ENCODE data around the gene TUBGCP6. TPM values are rescaled to one million over a fixed set of nuclear protein-coding genes. Genes with fewer than 3 reads are reported as not detected.

Gene TUBGCP6
- total RNA-seq, 4 donors from 2014 or later, result 43.8 to 110 (median 73.1) TPM

DNA sequence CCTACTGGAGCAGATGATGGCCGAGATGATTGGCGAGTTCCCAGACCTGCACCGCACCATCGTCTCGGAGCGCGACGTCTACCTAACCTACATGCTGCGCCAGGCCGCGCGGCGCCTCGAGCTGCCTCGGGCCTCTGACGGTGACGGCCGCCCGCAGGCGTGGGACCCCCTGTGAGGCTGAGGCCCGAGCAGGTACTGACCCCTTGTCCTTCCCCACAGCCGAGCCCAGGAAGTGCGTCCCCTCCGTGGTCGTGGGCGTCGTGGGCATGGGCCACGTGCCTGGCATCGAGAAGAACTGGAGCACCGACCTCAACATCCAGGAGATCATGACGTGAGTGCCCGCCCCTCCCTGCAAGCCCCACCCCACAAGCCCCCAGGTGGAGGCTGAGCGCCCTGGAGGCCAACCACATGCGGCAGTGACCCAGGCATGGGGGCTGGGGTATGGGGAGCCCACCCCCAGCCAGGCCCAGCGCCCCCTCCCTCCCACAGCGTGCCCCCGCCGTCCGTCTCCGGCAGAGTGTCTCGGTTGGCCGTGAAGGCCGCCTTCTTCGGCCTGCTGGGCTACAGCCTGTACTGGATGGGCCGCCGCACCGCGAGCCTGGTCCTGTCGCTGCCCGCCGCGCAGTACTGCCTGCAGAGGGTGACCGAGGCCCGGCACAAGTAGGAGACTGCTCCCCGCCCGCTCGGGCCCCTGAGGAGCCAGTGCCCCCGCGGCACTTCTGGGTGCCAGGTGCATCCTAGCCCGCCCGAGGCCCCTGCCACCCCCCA lies 46.8 kb downstream of the TUBGCP6 start:
- Histone ChIP-seq H3K4me1 (peaks cover 16 to 22% (median 20%) of the 10 kb centered on the region in 4 donors), H3K9me3 (no peaks in the 10 kb centered on the region), H3K36me3 (peaks cover 0 to 6% (median 2%) of the 10 kb centered on the region in 4 donors), H3K4me3 (no peak overlapping the region), H3K27me3 (no peaks in the 10 kb centered on the region), H3K27ac (no peak overlapping the region)
- in situ Hi-C loops (cut with MboI; ENCODE audit: low pct_ligation_motif_present in 1 of 4, low pct_unique_long_range_greater_than_20kb in 1 of 4, low sequenced_read_pairs in 3 of 4) (no loop called here), intact Hi-C loops (cut with DNase I; ENCODE audit: low total_unique reads) (no loop called here)
- 94% methylated on average over 38 of the region's 61 CpGs; no CpG with 5 or more reads in 1 of the 2 donors for WGBS, 2 donors (ENCODE audit: low coverage in 1 of 2)
- TF ChIP-seq POLR2A (IDR thresholded peaks at IDR 0.05) (no peak), POLR2AphosphoS5 (IDR thresholded peaks at IDR 0.05) (no peak), EP300 (IDR thresholded peaks at IDR 0.05; ENCODE audit: low read depth) (no peak)
- TF ChIP-seq, protein P1, sequence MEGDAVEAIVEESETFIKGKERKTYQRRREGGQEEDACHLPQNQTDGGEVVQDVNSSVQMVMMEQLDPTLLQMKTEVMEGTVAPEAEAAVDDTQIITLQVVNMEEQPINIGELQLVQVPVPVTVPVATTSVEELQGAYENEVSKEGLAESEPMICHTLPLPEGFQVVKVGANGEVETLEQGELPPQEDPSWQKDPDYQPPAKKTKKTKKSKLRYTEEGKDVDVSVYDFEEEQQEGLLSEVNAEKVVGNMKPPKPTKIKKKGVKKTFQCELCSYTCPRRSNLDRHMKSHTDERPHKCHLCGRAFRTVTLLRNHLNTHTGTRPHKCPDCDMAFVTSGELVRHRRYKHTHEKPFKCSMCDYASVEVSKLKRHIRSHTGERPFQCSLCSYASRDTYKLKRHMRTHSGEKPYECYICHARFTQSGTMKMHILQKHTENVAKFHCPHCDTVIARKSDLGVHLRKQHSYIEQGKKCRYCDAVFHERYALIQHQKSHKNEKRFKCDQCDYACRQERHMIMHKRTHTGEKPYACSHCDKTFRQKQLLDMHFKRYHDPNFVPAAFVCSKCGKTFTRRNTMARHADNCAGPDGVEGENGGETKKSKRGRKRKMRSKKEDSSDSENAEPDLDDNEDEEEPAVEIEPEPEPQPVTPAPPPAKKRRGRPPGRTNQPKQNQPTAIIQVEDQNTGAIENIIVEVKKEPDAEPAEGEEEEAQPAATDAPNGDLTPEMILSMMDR (IDR thresholded peaks at IDR 0.05), result no peak
- DNase-seq, result no peak

DNA sequence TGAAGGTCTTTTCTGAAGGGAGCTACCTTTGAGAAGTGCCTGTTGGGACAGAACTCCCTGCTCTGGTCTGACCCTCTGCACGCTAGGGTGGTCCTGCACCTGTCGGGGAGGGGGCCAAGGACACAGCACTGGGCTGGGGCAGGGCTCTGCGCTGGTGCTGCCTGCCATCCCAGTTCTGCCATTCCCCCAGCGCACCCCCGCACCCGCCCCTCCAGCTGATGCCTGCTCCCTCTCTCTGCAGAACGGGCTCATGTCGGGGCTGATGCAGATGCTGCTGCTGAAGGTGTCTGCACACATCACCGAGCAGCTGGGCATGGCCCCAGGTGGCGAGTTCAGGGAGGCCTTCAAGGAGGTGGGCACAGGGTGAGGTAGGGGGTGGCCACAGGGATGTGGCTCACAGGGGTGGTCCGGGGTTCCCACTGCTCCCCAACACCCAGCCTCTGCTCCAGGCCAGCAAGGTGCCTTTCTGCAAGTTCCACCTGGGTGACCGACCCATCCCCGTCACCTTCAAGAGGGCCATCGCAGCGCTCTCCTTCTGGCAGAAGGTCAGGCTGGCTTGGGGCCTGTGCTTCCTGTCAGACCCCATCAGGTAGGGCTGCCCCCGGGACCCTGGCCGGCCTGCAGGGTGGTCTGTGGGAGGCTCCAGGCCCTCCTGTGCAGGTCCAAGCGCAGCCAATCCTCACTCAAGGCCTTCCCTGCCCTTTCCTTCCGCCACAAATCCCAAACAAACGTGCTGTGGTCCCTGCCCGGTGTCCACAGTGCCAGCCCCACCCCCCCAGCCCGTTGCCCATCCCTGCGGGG lies 47.6 kb downstream of the TUBGCP6 start:
- H3K4me1 ChIP-seq, result peaks cover 13 to 25% (median 22%) of the 10 kb centered on the region in 4 donors
- no peaks in the 10 kb centered on the region for H3K27me3 ChIP-seq
- no peaks in the 10 kb centered on the region for H3K9me3 ChIP-seq
- 92% methylated on average over 14 of the region's 23 CpGs; no CpG with 5 or more reads in 1 of the 2 donors for WGBS, 2 donors (ENCODE audit: low coverage in 1 of 2)
- intact Hi-C loops (cut with DNase I; ENCODE audit: low total_unique reads), result no loop called here
- no peak overlapping the region for H3K27ac ChIP-seq
- peaks cover 0 to 6% (median 2%) of the 10 kb centered on the region in 4 donors for H3K36me3 ChIP-seq
- TF ChIP-seq POLR2AphosphoS5 (IDR thresholded peaks at IDR 0.05) (no peak), POLR2A (IDR thresholded peaks at IDR 0.05) (no peak), EP300 (IDR thresholded peaks at IDR 0.05; ENCODE audit: low read depth) (no peak)
- TF ChIP-seq, protein P1 (IDR thresholded peaks at IDR 0.05), result no peak
- in situ Hi-C loops (cut with MboI; ENCODE audit: low pct_ligation_motif_present in 1 of 4, low pct_unique_long_range_greater_than_20kb in 1 of 4, low sequenced_read_pairs in 3 of 4), result no loop called here
- H3K4me3 ChIP-seq, result no peak overlapping the region
- DNase-seq, result no peak

DNA sequence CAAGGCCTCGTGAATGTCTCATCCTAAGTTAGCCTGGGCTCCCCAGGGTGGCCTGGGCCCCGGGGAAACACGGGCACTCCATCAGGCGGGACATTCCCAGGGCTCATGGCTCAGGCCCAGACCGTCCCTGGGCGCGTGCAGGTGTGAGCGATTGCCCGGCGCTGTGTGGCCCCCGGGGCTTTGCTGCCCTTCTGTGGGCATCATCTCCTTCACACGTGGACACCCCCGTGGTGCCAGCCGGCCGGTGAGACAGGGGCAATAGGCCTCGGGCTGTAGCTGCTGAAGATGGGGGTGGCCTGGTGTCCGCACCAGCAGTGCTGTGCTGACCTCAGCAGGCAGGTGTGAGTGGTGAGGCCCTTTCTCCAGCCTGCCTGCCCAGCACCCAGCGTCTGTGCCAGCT lies 48.6 kb downstream of the TUBGCP6 start:
- in situ Hi-C loops (cut with MboI; ENCODE audit: low pct_ligation_motif_present in 1 of 4, low pct_unique_long_range_greater_than_20kb in 1 of 4, low sequenced_read_pairs in 3 of 4), result no loop called here

More for the DNA sequence above, 48.6 kb downstream of the TUBGCP6 start:
- intact Hi-C loops (cut with DNase I; ENCODE audit: low total_unique reads), result no loop called here
- H3K36me3 ChIP-seq, result peaks cover 0 to 6% (median 2%) of the 10 kb centered on the region in 4 donors
- H3K4me3 ChIP-seq, result no peak overlapping the region
- H3K9me3 ChIP-seq, result no peaks in the 10 kb centered on the region
- TF ChIP-seq, protein P1 (IDR thresholded peaks at IDR 0.05), result no peak
- TF ChIP-seq EP300 (IDR thresholded peaks at IDR 0.05; ENCODE audit: low read depth) (no peak), POLR2AphosphoS5 (IDR thresholded peaks at IDR 0.05) (no peak), POLR2A (IDR thresholded peaks at IDR 0.05) (no peak)
- H3K27ac ChIP-seq, result no peak overlapping the region
- H3K4me1 ChIP-seq, result peaks cover 12 to 28% (median 22%) of the 10 kb centered on the region in 4 donors
- H3K27me3 ChIP-seq, result no peaks in the 10 kb centered on the region
- WGBS, 2 donors (ENCODE audit: low coverage in 1 of 2), result 89% methylated on average over 11 of the region's 18 CpGs; no CpG with 5 or more reads in 1 of the 2 donors
- no peak for DNase-seq

Measured in transverse colon (tissue), 4 donors.